Kidney capillary endothelial cell (primary cell): ENCODE measurements around the gene KRTAP4-12.
"Not testable (repeated sequence)": the region's sequence is repeated elsewhere in the genome, so short reads cannot be mapped to it uniquely, and the experiment has no call there.

ENCODE experiments used
- DNase-seq: peaks from one replicate; pipeline ENCODE4 v3.0.0-alpha.2; 2018; ENCODE audit warnings: low spot score

KRTAP4-12 gene

GRCh38 chr17:41088760-41089352, 35.1 kb downstream of the KRTAP4-12 start:
- DNase-seq: not testable (repeated sequence)

- not testable (repeated sequence) for DNase-seq
Measured at GRCh38 chr17:41084100-41084856, 39.7 kb downstream of the KRTAP4-12 start, which contains the start of gene KRTAP4-7. KRTAP4-7 (plus strand) TSS chr17:41084150; CDS start chr17:41084207, 57 bp downstream.

GRCh38 chr17:41083427-41083826, 40.6 kb downstream of the KRTAP4-12 start:
- DNase-seq: not testable (repeated sequence)

- no peak for DNase-seq
Measured at GRCh38 chr17:41082626-41083025, 41.4 kb downstream of the KRTAP4-12 start.

- no peak for DNase-seq
Measured at GRCh38 chr17:41076788-41077187, 47.2 kb downstream of the KRTAP4-12 start.

GRCh38 chr17:41073676-41074075, 50.3 kb downstream of the KRTAP4-12 start:
- DNase-seq: no peak
